GM10266 (cell line): ENCODE results near the gene S1PR1.

Experiments
- DNase-seq: peaks from one replicate; pipeline ENCODE4 v3.0.0; 2012; ENCODE audit errors: extremely low spot score
- CTCF ChIP-seq: IDR thresholded peaks from 2 replicates; pipeline ENCODE4 v1.5.1; 2012; ENCODE audit warnings: mild to moderate bottlenecking, low read depth; ENCODE audit not compliant: control insufficient read depth, insufficient read depth; ENCODE audit errors: missing control alignments

Gene S1PR1

GRCh38 chr1:101237229-101237837, 514 bp downstream of the S1PR1 start:
- DNase-seq: peak; percentile 14
- no peak for TF ChIP-seq CTCF

GRCh38 chr1:101238031-101238628, 1.3 kb downstream of the S1PR1 start:
- DNase-seq: no peak

GRCh38 chr1:101238681-101239094, 1.9 kb downstream of the S1PR1 start:
- DNase-seq: peak; percentile 64
- peak; percentile 91 for TF ChIP-seq CTCF

More at GRCh38 chr1:101238031-101238628, 1.3 kb downstream of the S1PR1 start:
- no peak for TF ChIP-seq CTCF

- DNase-seq: no peak
- peak; percentile 17 for TF ChIP-seq CTCF
Observed at GRCh38 chr1:101239095-101240040, 2.5 kb downstream of the S1PR1 start.

GRCh38 chr1:101240041-101240430, 3.2 kb downstream of the S1PR1 start:
- DNase-seq: no peak
- TF ChIP-seq CTCF: no peak

GRCh38 chr1:101241485-101242225, 4.8 kb downstream of the S1PR1 start:
- no peak for TF ChIP-seq CTCF
- no peak for DNase-seq
